Activated T-helper 17 cell treated with anti-CD3 and anti-CD28 coated beads, Interleukin-2, amount 50 U/mL, for 72 hours (primary cell): ENCODE results near the gene REXO4. TPM values are rescaled to one million over a fixed set of nuclear protein-coding genes. Genes with fewer than 3 reads are reported as not detected.
A peak's percentile ranks its signal among the peaks of the same experiment; 100 is the strongest.

Experiments
- ATAC-seq: fragments of 150-1000 bp; cut with Tn5 transposase; replicated peaks from 2 replicates; pipeline ENCODE4 v1.10.0; 2021; ENCODE audit warnings: mild to moderate bottlenecking, moderate library complexity
- H3K27ac Mint-ChIP-seq: one replicate; pipeline ENCODE4 v1.8.0; 2022; ENCODE audit warnings: mixed read lengths
- H3K27me3 Mint-ChIP-seq: one replicate; pipeline ENCODE4 v1.8.0; 2022; ENCODE audit warnings: mixed read lengths
- H3K36me3 Mint-ChIP-seq: one replicate; pipeline ENCODE4 v1.8.0; 2022; ENCODE audit warnings: low read depth, mild to moderate bottlenecking, mixed read lengths
- H3K4me1 Mint-ChIP-seq: one replicate; pipeline ENCODE4 v1.8.0; 2022; ENCODE audit warnings: mixed read lengths
- H3K4me3 Mint-ChIP-seq: one replicate; pipeline ENCODE4 v1.8.0; 2022; ENCODE audit warnings: mild to moderate bottlenecking, mixed read lengths
- H3K9me3 Mint-ChIP-seq: one replicate; pipeline ENCODE4 v1.8.0; 2022; ENCODE audit warnings: mixed read lengths
- total RNA-seq, 2 donors: library from RNA; stranded (reverse); gene quantifications; one replicate each; pipeline ENCODE4 v1.2.3, GENCODE V29; 2022

REXO4 gene
- total RNA-seq, 2 donors from 2014 or later = 26.1 to 36.5 TPM

DNA sequence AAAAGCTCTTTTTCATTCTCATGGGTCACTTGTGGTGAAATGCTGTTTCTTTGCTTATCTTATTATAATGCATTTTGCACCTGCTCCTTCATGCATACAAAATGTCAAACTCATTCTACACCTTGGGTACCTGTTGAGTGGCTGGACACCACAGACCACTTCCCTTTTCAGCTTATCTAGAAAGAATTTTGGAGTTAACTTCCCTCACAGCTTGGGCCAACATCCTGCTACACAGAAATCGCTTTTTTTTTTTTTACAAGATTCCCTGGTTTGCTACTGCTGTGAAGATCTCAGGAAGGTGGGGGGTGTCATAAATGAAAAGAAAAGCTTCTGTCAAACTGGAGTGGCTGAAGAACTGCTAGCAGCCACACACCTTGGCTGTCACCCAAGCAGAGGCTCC is 2.6 kb downstream of the REXO4 start:
- no peaks in the 10 kb centered on the region for H3K27me3 Mint-ChIP-seq
- peak overlapping the region; percentile 91 for H3K27ac Mint-ChIP-seq

DNA sequence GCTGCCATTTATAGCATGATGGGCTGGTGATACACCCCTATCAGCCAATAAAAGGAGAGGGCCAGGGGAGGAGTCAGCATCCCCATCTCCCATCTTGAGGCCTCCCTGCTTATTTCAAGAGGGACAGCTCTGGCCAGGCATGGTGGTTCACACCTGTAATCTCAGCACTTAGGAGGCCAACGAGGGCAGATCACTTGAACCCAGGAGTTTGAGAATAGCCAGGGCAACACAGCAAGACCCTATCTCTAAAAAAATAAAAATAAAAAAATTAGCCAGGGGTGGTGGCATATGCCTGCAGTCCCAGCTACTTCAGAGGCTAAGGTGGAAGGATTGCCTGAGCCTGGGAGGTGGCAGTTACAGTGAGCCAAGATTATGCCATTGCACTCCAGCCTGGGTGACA is 9.8 kb downstream of the REXO4 start:
- Mint-ChIP-seq H3K4me1 (peaks cover 8% of the 10 kb centered on the region), H3K27me3 (no peaks in the 10 kb centered on the region), H3K4me3 (no peak overlapping the region), H3K9me3 (no peaks in the 10 kb centered on the region), H3K36me3 (peaks cover 90% of the 10 kb centered on the region), H3K27ac (no peak overlapping the region)
- no peak for ATAC-seq

More for the DNA sequence above, 2.6 kb downstream of the REXO4 start:
- Mint-ChIP-seq H3K36me3 (peaks cover 68% of the 10 kb centered on the region), H3K9me3 (no peaks in the 10 kb centered on the region), H3K4me1 (peaks cover 20% of the 10 kb centered on the region), H3K4me3 (peak overlapping the region; percentile 94)
- no peak for ATAC-seq

DNA sequence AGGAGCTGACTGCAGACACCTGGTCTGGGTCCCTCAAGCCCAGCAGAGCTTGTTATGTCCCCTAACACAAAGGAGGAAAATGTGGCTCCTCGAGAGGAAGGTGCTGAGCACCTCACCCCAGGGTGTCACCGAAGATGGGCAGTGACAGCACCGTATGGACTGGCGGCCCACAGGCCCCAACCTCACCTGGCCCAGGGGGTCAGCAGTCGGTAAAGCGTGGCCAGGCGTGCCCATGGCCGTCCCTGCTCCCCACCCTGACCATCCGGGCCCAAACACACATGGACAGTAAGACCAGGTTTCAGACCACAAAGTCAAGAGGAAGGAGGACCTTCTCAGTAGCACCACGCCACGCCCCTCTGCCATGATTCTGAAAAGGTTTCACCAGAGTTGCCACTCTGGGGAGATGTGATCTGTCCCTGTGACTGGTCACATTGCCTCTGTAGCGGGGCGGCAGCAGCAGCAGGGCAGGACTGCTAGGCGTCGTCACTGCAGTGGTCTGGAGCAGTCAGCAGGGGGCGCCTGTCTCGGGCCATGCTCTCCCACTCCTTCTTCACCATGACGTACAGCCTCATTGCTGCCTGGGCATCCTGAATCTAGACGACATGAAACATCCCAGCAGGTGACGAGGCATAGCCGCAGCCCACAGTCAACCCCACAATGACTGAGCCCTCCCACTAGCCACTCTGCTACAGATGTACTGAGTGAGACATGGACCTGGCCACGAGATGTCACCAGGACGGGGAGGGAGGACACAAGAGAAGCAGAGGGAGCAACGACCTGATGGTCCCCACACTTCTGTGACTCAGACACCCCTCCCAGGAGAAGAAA is 11.1 kb downstream of the REXO4 start:
- Mint-ChIP-seq H3K36me3 (peaks cover 76% of the 10 kb centered on the region), H3K4me1 (peaks cover 8% of the 10 kb centered on the region)
- peak; percentile 99 for ATAC-seq

DNA sequence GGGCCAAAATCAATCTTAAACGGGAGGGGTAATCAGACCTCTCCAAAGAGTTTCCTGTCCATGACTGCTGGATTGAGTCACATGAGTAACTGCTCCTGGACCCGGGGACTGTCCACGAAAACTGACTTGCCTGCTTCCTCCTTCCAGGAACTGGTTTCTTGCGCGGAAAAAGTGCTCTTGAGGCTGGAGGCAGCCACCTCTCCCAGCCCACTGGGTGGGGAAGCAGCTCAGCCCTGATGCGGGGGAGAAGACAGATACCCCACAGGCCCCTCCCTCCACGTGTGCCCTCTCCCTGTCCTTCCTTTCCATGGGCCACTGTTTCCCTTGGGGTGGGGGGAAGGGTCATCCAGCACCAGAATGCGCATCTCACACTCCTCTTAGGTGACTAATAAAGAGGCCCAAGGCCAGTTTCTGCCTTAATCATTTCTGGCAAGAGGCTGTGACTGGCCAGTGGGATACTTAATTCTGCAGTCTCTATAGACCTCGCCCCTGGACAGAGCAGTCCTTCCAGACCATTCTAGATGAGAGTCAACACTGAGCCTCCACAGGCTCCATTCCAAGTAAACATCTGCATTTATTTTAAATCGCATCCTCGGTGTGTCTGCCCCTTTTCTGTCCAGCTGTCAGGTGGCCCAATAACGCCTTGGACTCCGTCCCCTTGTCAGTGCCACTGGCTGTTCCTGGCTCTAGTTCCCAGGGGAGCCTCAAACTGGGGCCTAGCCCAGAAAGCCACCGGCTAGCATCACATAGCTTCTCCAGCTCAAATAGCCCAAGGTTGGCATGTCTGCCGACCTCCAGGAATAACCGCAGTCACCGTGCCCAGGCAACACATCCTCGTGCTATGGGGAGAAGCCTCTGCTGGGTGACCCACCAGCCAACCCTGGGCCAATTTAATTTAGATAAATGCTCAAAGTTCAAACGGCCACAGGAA is 12.0 kb downstream of the REXO4 start:
- Mint-ChIP-seq H3K4me3 (no peak overlapping the region), H3K27ac (peak overlapping the region; percentile 79), H3K36me3 (peaks cover 67% of the 10 kb centered on the region), H3K27me3 (no peaks in the 10 kb centered on the region), H3K9me3 (no peaks in the 10 kb centered on the region), H3K4me1 (peaks cover 8% of the 10 kb centered on the region)
- no peak for ATAC-seq

More for the DNA sequence above, 11.1 kb downstream of the REXO4 start:
- H3K9me3 Mint-ChIP-seq = no peaks in the 10 kb centered on the region
- H3K27me3 Mint-ChIP-seq = no peaks in the 10 kb centered on the region
- peak overlapping the region; percentile 41 for H3K4me3 Mint-ChIP-seq
- H3K27ac Mint-ChIP-seq = peak overlapping the region; percentile 79

DNA sequence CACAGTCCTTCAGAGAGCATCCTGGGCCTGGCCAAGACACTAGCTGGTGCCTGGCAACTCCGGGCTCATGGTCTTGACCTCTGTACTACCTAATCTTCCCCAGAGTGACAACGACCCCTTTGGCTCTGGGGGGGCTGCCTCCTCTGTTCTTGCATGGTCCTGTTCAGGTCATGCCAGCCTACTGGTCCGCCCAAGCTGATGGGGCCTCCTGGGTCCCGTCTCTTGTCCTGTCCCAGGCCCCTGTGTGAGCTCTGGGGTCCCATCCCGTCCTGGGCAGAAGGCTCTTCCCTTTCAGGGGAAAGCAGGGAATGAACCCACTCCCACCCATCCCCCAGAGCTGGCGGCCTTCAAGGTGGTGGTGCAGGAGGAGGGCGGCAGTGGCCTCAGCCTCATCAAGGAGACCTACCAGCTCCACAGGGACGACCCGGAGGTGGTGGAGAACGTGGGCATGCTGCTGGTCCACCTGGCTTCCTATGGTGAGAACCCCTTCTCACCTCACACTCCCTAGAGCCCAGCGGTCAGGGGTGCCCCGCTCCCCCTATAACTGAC is 13.3 kb downstream of the REXO4 start:
- Mint-ChIP-seq H3K27ac (peak overlapping the region; percentile 70), H3K4me3 (no peak overlapping the region), H3K4me1 (peaks cover 8% of the 10 kb centered on the region), H3K36me3 (peaks cover 54% of the 10 kb centered on the region), H3K27me3 (no peaks in the 10 kb centered on the region), H3K9me3 (no peaks in the 10 kb centered on the region)
- ATAC-seq = no peak

DNA sequence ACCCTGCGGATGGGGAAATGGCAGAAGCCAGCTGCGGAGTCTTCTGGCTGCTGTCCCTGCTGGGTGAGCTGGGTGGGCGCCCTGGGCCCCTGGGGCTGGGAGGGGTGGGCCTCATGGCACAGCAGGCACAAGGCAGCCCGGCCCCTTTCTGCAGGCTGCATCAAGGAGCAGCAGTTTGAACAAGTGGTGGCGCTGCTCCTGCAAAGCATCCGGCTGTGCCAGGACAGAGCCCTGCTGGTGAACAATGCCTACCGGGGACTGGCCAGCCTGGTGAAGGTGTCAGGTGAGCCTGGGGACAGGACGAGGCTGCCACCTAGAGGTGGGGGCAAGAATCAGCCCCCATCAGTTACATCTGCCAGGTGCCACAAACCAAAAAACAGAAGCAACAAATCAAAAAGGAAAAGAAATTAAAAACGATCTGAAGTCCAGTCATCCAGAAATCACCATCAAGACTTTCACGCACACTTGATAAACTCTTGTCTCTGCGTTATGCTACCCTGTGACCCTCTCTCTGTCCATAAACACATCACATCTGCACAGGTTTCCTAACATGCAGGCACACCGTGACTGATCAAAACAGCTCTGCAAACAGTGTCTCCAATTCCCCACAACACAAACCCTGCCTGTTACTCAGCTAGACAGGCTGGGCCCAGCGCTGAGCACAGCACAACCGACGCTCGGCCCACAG is 13.9 kb downstream of the REXO4 start:
- Mint-ChIP-seq H3K9me3 (no peaks in the 10 kb centered on the region), H3K27me3 (no peaks in the 10 kb centered on the region), H3K4me1 (peaks cover 8% of the 10 kb centered on the region), H3K27ac (peak overlapping the region; percentile 70), H3K36me3 (peaks cover 48% of the 10 kb centered on the region), H3K4me3 (no peak overlapping the region)
- ATAC-seq = no peak

DNA sequence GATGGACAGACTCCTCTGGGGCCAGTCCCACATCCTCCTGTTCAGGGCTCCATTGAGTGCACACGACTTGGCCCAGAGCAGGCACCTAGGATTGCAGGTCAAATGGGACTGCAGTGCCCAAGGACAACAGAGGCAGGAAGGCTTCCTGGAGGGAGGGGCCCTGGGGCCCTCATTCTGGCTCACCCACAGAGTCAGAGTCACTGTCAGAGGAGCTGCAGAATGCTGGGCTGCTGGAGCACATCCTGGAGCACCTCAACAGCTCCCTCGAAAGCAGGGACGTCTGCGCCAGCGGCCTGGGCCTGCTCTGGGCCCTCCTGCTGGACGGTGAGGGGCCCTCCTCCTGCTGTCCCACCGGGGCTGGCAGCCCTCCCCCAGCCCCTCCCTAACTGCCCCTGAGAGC is 15.1 kb downstream of the REXO4 start:
- no peak for ATAC-seq
- no peak overlapping the region for H3K27ac Mint-ChIP-seq
- H3K9me3 Mint-ChIP-seq = no peaks in the 10 kb centered on the region
- H3K36me3 Mint-ChIP-seq = peaks cover 37% of the 10 kb centered on the region
- peaks cover 8% of the 10 kb centered on the region for H3K4me1 Mint-ChIP-seq
- H3K27me3 Mint-ChIP-seq = no peaks in the 10 kb centered on the region
- no peak overlapping the region for H3K4me3 Mint-ChIP-seq

DNA sequence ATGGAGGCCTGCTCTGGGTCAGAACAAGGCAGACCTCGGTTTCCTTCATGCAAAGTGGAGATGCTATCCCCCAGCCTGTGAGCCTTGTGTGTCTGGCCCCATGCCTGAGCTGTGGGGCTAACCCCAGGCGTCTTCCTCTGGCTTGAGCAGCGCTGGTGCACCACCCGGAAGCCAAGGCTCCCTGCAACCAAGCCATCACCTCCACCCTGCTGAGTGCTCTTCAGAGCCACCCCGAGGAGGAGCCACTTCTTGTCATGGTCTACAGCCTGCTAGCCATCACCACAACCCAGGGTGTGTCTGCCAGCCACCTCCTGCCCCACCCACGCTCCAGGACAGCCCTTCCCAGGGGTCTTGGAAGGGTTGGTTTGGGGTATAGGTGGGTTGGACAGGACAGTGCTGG is 16.2 kb downstream of the REXO4 start:
- Mint-ChIP-seq H3K9me3 (no peaks in the 10 kb centered on the region), H3K4me3 (no peak overlapping the region), H3K36me3 (peaks cover 26% of the 10 kb centered on the region), H3K27me3 (no peaks in the 10 kb centered on the region), H3K27ac (no peak overlapping the region), H3K4me1 (peaks cover under 1% of the 10 kb centered on the region)
- no peak for ATAC-seq

DNA sequence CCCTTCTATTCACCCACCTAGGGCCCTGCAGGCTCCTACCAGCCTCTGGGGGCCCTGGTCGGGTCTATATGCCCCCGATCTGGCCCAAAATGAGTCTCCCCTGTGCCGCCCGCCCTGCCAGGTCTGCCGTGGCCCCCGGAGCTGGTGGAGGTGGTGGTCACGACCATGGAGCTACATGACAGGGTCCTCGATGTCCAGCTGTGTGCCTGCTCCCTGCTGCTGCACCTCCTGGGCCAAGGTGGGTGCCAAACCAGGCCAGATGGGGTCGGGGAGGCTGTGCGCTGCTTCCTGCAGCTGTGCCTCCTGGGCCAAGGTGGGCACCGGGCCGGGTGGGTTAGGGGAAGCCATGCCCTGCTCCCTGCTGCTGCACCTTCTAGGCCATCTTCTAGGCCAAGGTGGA is 17.5 kb downstream of the REXO4 start:
- Mint-ChIP-seq H3K4me1 (no peaks in the 10 kb centered on the region), H3K36me3 (peaks cover 13% of the 10 kb centered on the region), H3K27ac (no peak overlapping the region), H3K4me3 (no peak overlapping the region), H3K27me3 (no peaks in the 10 kb centered on the region), H3K9me3 (no peaks in the 10 kb centered on the region)
- ATAC-seq = no peak

DNA sequence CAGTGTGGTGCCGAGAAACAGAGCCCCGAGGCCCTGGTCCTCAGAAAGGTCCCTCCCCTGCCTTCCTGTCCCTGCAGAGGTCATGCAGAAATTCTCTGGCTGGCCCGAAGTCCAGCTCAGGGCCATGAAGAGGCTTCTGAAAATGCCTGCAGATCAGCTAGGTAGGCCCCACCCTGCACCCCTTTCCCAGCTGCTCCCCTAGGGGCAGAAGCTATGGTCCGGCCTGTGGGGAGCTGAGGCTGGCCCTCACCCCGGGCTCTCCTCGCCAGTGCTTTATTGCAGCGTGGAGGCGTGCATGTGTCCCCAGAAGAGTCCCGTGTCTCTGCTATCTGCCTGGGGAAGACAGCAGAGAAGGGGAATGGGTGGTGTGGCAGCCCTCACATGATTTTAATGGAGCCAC is 19.9 kb downstream of the REXO4 start:
- H3K9me3 Mint-ChIP-seq = no peaks in the 10 kb centered on the region
- no peaks in the 10 kb centered on the region for H3K4me1 Mint-ChIP-seq
- H3K4me3 Mint-ChIP-seq = no peak overlapping the region
- no peak overlapping the region for H3K27ac Mint-ChIP-seq
- ATAC-seq = no peak
- no peaks in the 10 kb centered on the region for H3K36me3 Mint-ChIP-seq
- no peaks in the 10 kb centered on the region for H3K27me3 Mint-ChIP-seq

DNA sequence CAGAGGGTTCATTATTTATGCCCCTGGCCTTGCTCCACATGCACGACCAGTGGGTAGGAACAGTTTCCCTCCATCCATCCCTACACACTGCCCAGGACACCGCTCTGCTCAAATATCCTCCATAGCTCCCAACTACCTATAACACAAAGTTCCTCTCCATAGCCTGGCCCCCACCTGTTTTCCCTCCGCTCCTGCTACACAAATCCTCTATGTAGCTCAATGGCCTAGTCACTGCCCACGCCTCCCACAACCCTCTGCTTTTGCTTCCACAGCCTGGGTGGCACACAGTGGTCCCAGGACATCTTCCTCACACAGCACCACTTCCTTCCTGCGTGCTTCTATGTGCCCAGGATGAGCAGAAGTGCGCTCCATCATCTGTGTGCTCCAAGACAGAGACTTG is 20.4 kb downstream of the REXO4 start:
- H3K4me3 Mint-ChIP-seq = no peak overlapping the region
- ATAC-seq = no peak
- no peak overlapping the region for H3K27ac Mint-ChIP-seq
- no peaks in the 10 kb centered on the region for H3K27me3 Mint-ChIP-seq
- no peaks in the 10 kb centered on the region for H3K36me3 Mint-ChIP-seq
- H3K9me3 Mint-ChIP-seq = no peaks in the 10 kb centered on the region
- no peaks in the 10 kb centered on the region for H3K4me1 Mint-ChIP-seq

DNA sequence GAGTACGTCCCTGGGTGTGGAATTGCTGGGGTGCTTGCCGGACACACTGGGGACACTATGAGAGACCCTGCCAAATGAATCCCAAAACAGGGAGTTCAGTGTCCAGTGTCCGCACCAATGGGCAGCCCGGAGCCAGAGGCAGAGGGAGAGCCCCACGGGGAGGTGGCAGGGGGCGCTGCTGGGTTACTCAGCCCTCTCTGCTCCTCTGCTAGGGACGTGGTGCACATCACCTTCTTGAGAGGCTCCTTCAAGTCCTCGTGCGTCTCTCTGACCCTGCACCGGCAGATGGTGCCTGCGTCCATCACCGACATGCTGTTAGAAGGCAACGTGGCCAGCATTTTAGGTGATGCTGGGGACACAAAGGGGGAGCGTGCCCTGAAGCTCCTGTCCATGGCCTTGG is 20.9 kb downstream of the REXO4 start:
- H3K9me3 Mint-ChIP-seq = no peaks in the 10 kb centered on the region
- H3K27ac Mint-ChIP-seq = no peak overlapping the region
- no peak overlapping the region for H3K4me3 Mint-ChIP-seq
- peak; percentile 37 for ATAC-seq
- no peaks in the 10 kb centered on the region for H3K36me3 Mint-ChIP-seq
- no peaks in the 10 kb centered on the region for H3K4me1 Mint-ChIP-seq
- no peaks in the 10 kb centered on the region for H3K27me3 Mint-ChIP-seq

DNA sequence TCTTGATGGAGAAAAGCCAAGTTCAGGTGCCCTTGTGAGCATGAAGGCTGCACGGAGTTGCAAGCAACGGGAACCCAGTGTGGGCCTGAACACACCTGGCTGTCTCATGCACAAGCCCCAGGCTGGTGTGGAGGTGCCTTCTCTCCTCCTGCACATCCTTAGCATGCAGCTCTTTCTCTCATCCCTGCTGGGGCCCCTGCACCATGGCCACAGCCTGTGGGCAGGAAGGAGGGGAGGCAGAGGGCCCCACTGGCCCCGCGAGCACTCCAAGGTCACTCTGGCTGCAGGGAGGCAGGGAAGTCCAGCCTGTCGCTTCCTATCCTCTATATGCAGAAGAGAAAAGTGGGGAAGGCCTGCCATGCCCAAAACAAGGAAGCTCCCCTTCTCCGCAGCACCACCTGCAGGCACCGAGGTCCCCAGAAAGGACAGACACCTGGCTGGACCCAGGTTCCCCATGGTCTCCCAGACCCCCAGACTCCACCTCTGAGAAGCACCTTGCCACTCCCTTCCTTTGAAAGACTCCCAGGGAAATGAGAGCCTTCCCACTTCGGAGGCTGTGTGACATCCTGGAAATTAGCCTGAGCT is 23.0 kb downstream of the REXO4 start:
- Mint-ChIP-seq H3K4me3 (no peak overlapping the region), H3K27ac (no peak overlapping the region), H3K9me3 (no peaks in the 10 kb centered on the region), H3K27me3 (peaks cover 4% of the 10 kb centered on the region), H3K36me3 (no peaks in the 10 kb centered on the region), H3K4me1 (no peaks in the 10 kb centered on the region)
- ATAC-seq = no peak

DNA sequence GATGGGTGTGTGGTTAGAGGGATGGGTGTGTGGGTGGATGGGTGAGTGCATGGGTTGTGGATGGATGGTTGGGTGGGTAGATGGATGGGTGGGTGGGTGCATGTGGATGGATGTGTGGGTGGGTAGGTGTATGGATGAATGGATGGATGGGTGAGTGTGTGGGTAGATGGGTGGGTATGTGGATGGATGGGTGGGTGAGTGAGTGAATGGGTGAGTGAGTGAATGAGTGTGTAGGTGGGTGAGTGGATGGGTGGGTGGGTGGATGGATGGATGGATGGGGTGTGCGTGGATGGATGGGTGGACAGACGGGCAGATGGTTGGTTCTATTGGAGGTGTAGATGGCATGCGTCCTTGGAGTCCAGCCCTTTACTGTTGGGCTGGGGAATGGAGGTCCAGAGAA is 24.4 kb downstream of the REXO4 start:
- Mint-ChIP-seq H3K27me3 (peaks cover 6% of the 10 kb centered on the region), H3K4me3 (no peak overlapping the region), H3K36me3 (no peaks in the 10 kb centered on the region), H3K27ac (no peak overlapping the region), H3K9me3 (no peaks in the 10 kb centered on the region), H3K4me1 (no peaks in the 10 kb centered on the region)
- no peak for ATAC-seq
